GM23248 (cell line): ENCODE data around the gene DOCK10. TPM values are rescaled to one million over a fixed set of nuclear protein-coding genes. Genes with fewer than 3 reads are reported as not detected.

Source experiments
- DNase-seq: peaks from one replicate; pipeline ENCODE4 v3.0.0-alpha.2; 2015
- H2AFZ ChIP-seq: fragments of 200-600 bp; sonication (generic); 2 replicates; pipeline ENCODE4 v1.6.1; 2016; ENCODE audit warnings: antibody characterized with exemption
- H3F3A ChIP-seq: fragments of 200-600 bp; sonication (generic); 2 replicates; pipeline ENCODE4 v1.6.1; 2016; ENCODE audit warnings: mild to moderate bottlenecking, antibody characterized with exemption, mixed run types; ENCODE audit not compliant: insufficient read depth
- H3K27ac ChIP-seq: fragments of 200-600 bp; sonication (generic); 2 replicates; pipeline ENCODE4 v1.5.1; 2016; ENCODE audit warnings: mild to moderate bottlenecking
- H3K27me3 ChIP-seq: fragments of 200-600 bp; sonication (generic); replicated peaks from 2 replicates; pipeline ENCODE4 v1.6.1; 2016; ENCODE audit warnings: mild to moderate bottlenecking; ENCODE audit not compliant: insufficient read depth
- H3K36me3 ChIP-seq: fragments of 200-600 bp; sonication (generic); 2 replicates; pipeline ENCODE4 v1.6.1; 2016; ENCODE audit warnings: low read depth, mild to moderate bottlenecking
- H3K4me1 ChIP-seq: fragments of 200-600 bp; sonication (generic); 2 replicates; pipeline ENCODE4 v1.6.1; 2016; ENCODE audit warnings: mild to moderate bottlenecking; ENCODE audit not compliant: insufficient read depth
- H3K4me2 ChIP-seq: fragments of 200-600 bp; sonication (generic); one replicate; pipeline ENCODE4 v1.6.1; 2016; ENCODE audit warnings: mild to moderate bottlenecking; ENCODE audit not compliant: unreplicated experiment
- H3K4me3 ChIP-seq: fragments of 200-600 bp; sonication (generic); 2 replicates; pipeline ENCODE4 v1.5.1; 2016; ENCODE audit warnings: mild to moderate bottlenecking
- H3K79me2 ChIP-seq: fragments of 200-600 bp; sonication (generic); 2 replicates; pipeline ENCODE4 v1.6.1; 2016; ENCODE audit warnings: mild to moderate bottlenecking; ENCODE audit not compliant: insufficient read depth
- H3K9ac ChIP-seq: fragments of 200-600 bp; sonication (generic); 2 replicates; pipeline ENCODE4 v1.6.1; 2016; ENCODE audit warnings: mild to moderate bottlenecking
- H3K9me2 ChIP-seq: fragments of 200-600 bp; sonication (generic); 2 replicates; pipeline ENCODE4 v1.6.1; 2016; ENCODE audit warnings: mixed run types, mild to moderate bottlenecking, moderate library complexity; ENCODE audit not compliant: insufficient read depth
- H3K9me3 ChIP-seq: fragments of 200-600 bp; sonication (generic); one replicate; pipeline ENCODE4 v1.6.1; 2017; ENCODE audit warnings: low read depth
- H4K20me1 ChIP-seq: fragments of 200-600 bp; sonication (generic); 2 replicates; pipeline ENCODE4 v1.6.0; 2016; ENCODE audit not compliant: insufficient read depth
- EZH2 ChIP-seq: fragments of 200-600 bp; sonication (generic); IDR thresholded peaks from 2 replicates; pipeline ENCODE4 v1.6.1; 2018; ENCODE audit warnings: antibody characterized with exemption, mild to moderate bottlenecking; ENCODE audit not compliant: insufficient read depth, poor library complexity, severe bottlenecking
- EZH2phosphoT487 ChIP-seq: fragments of 200-600 bp; sonication (generic); IDR thresholded peaks from 2 replicates; pipeline ENCODE4 v1.6.1; 2018; ENCODE audit warnings: antibody characterized with exemption, moderate library complexity, mild to moderate bottlenecking, low read depth; ENCODE audit not compliant: insufficient read depth
- WGBS, 2 experiments: methylation state at CpG; one replicate each; pipeline ENCODE4 v1.1.6; 2015 to 2017; ENCODE audit warnings: low lambda C conversion rate in 2 of 2, low coverage in 1 of 2; ENCODE audit errors: missing lambda C conversion rate in 2 of 2; 5-methylcytosine and 5-hydroxymethylcytosine counted together
- in situ Hi-C: fragments of 300-500 bp; cut with MboI; formaldehyde crosslinking; loops from 2 replicates; pipeline ENCODE4 v1.15.0; 2020
- polyA plus RNA-seq: library from polyadenylated mRNA; unstranded; fragments of >200 nt; fragmentation: Nextera tagmentation; extraction: Ambion mirVana; gene quantifications from 2 replicates; pipeline ENCODE4 v1.2.1, GENCODE V29; 2016
- total RNA-seq: library from RNA; depleted of rRNA; stranded (reverse); fragments of >200 nt; shearing (Covaris generic); gene quantifications from 2 replicates; pipeline ENCODE4 v1.2.3, GENCODE V29; 2014

Gene DOCK10
- total and polyA plus RNA-seq, 2 experiments from 2014 or later: 8.5 to 19.2 TPM

- peaks cover 73% of the 10 kb centered on the region for H3K79me2 ChIP-seq
- H3K4me2 ChIP-seq: peak overlapping the region; percentile 92
- H2AFZ ChIP-seq: peak overlapping the region; percentile 71
- no peaks in the 10 kb centered on the region for H3K36me3 ChIP-seq
- peak; percentile 61 for DNase-seq
- peaks cover 17% of the 10 kb centered on the region; the same call in 1 of the 2 replicates for H3K4me1 ChIP-seq
- no peaks in the 10 kb centered on the region for H3K27me3 ChIP-seq
- H3K9ac ChIP-seq: peak overlapping the region; percentile 76
- peak overlapping the region; percentile 85 for H3K4me3 ChIP-seq
- 0 out of 2 replicates have a peak, but pooled peaks cover 5% of the 10 kb centered on the region for H4K20me1 ChIP-seq
- TF ChIP-seq EZH2: no peak
- TF ChIP-seq EZH2phosphoT487: no peak
- H3K9me2 ChIP-seq: no peaks in the 10 kb centered on the region
- 1 to 2% methylated on average over 9 of the region's 9 CpGs for WGBS, 2 experiments
- H3F3A ChIP-seq: no peaks in the 10 kb centered on the region; the same call in 1 of the 2 replicates
- no peaks in the 10 kb centered on the region for H3K9me3 ChIP-seq
- in situ Hi-C loops: no loop called here
- peak overlapping the region; percentile 50 for H3K27ac ChIP-seq
These were observed 1.4 kb downstream of the DOCK10 start for GRCh38 chr2:225040856-225041206.

GRCh38 chr2:225040142-225040541, 2.1 kb downstream of the DOCK10 start:
- Histone ChIP-seq H3K4me2 (peak overlapping the region; percentile 92), H3K27ac (no peak overlapping the region), H4K20me1 (0 out of 2 replicates have a peak, but pooled peaks cover 5% of the 10 kb centered on the region), H3F3A (no peaks in the 10 kb centered on the region; the same call in 1 of the 2 replicates), H3K4me3 (peak overlapping the region; percentile 85), H3K36me3 (no peaks in the 10 kb centered on the region), H3K9me2 (no peaks in the 10 kb centered on the region), H3K4me1 (peaks cover 17% of the 10 kb centered on the region; the same call in 1 of the 2 replicates), H3K9me3 (no peaks in the 10 kb centered on the region), H3K79me2 (peaks cover 79% of the 10 kb centered on the region), H2AFZ (no peak overlapping the region), H3K9ac (no peak overlapping the region), H3K27me3 (no peaks in the 10 kb centered on the region)
- in situ Hi-C loops: no loop called here
- DNase-seq: peak; percentile 47
- WGBS, 2 experiments: 65 to 70% methylated on average over 5 of the region's 5 CpGs
- TF ChIP-seq EZH2 (no peak), EZH2phosphoT487 (no peak)

GRCh38 chr2:225038231-225038523, 4.1 kb downstream of the DOCK10 start:
- peaks cover 17% of the 10 kb centered on the region; the same call in 1 of the 2 replicates for H3K4me1 ChIP-seq
- H3K9me2 ChIP-seq: 0 out of 2 replicates have a peak, but pooled peaks cover 3% of the 10 kb centered on the region
- H3K79me2 ChIP-seq: peaks cover 97% of the 10 kb centered on the region
- WGBS, 2 experiments: 95 to 97% methylated on average over 3 of the region's 3 CpGs
- H3K9ac ChIP-seq: no peak overlapping the region
- DNase-seq: no peak
- no peak overlapping the region for H3K27ac ChIP-seq
- in situ Hi-C loops: no loop called here
- no peak overlapping the region for H3K4me2 ChIP-seq
- no peak overlapping the region for H2AFZ ChIP-seq
- peaks cover 5% of the 10 kb centered on the region; the same call in 1 of the 2 replicates for H4K20me1 ChIP-seq
- no peaks in the 10 kb centered on the region for H3K9me3 ChIP-seq
- no peak overlapping the region for H3K4me3 ChIP-seq
- H3F3A ChIP-seq: no peaks in the 10 kb centered on the region; the same call in 1 of the 2 replicates
- TF ChIP-seq EZH2phosphoT487: no peak
- TF ChIP-seq EZH2: no peak
- no peaks in the 10 kb centered on the region for H3K36me3 ChIP-seq
- H3K27me3 ChIP-seq: no peaks in the 10 kb centered on the region

GRCh38 chr2:225037415-225038230, 4.6 kb downstream of the DOCK10 start:
- Histone ChIP-seq H3K4me3 (no peak overlapping the region), H3K9ac (no peak overlapping the region), H3K27me3 (no peaks in the 10 kb centered on the region), H3K36me3 (no peaks in the 10 kb centered on the region), H4K20me1 (peaks cover 5% of the 10 kb centered on the region; the same call in 1 of the 2 replicates), H3K27ac (no peak overlapping the region), H2AFZ (no peak overlapping the region), H3K9me2 (0 out of 2 replicates have a peak, but pooled peaks cover 3% of the 10 kb centered on the region), H3K79me2 (peaks cover 97% of the 10 kb centered on the region), H3K4me2 (no peak overlapping the region), H3K4me1 (peaks cover 17% of the 10 kb centered on the region; the same call in 1 of the 2 replicates), H3F3A (no peaks in the 10 kb centered on the region; the same call in 1 of the 2 replicates), H3K9me3 (no peaks in the 10 kb centered on the region)
- in situ Hi-C loops: no loop called here
- no peak for DNase-seq
- 87 to 89% methylated on average over 5 of the region's 5 CpGs for WGBS, 2 experiments
- TF ChIP-seq EZH2 (no peak), EZH2phosphoT487 (no peak)
